IMR-90 (cell line): ENCODE results near the gene LMLN. TPM values are rescaled to one million over a fixed set of nuclear protein-coding genes. Genes with fewer than 3 reads are reported as not detected.

Experiments used
- ATAC-seq: fragments of 200-7000 bp; cut with Tn5 transposase; 2 replicates; pipeline ENCODE4 v1.9.1; 2020; ENCODE audit warnings: low read depth, mild to moderate bottlenecking, moderate library complexity
- BruUV-seq: library from RNA; stranded (reverse); fragments of 400-500 nt; replicated peaks from 2 replicates; lab custom pipeline; 2021; lab: Mats Ljungman, UMichigan
- CTCF ChIA-PET: fragments of 300-600 bp; formaldehyde crosslinking; extraction: SDS; loops from one replicate; lab custom pipeline; 2021; ENCODE audit warnings: antibody characterized with exemption; lab: Yijun Ruan, JAX
- POLR2A ChIA-PET: fragments of 300-600 bp; sonication (Branson Sonifier 250); formaldehyde crosslinking; loops from one replicate; lab custom pipeline; 2022; ENCODE audit warnings: antibody characterized with exemption; ENCODE audit not compliant: unreplicated experiment; lab: Charles Lee
- DNase-seq: peaks from one replicate; pipeline ENCODE4 v3.0.0; 2013
- H2AFZ ChIP-seq: replicated peaks from 2 replicates; pipeline ENCODE3; 2013; ENCODE audit warnings: low read length, mild to moderate bottlenecking; ENCODE audit not compliant: poor library complexity
- H2AK5ac ChIP-seq: 2 replicates; pipeline ENCODE4 v1.6.1; 2013; ENCODE audit warnings: low read depth, low read length, inconsistent platforms
- H2AK9ac ChIP-seq: replicated peaks from 2 replicates; pipeline ENCODE3; 2013; ENCODE audit warnings: mild to moderate bottlenecking, low read depth, low read length, moderate library complexity; ENCODE audit not compliant: poor library complexity
- H2BK120ac ChIP-seq: 2 replicates; pipeline ENCODE4 v1.6.1; 2013; ENCODE audit warnings: low read depth, low read length, inconsistent platforms
- H2BK15ac ChIP-seq: 3 replicates; pipeline ENCODE4 v1.6.1; 2013; ENCODE audit warnings: low read depth, low read length, inconsistent platforms
- H2BK20ac ChIP-seq: 2 replicates; pipeline ENCODE4 v1.6.1; 2013; ENCODE audit warnings: low read depth, mild to moderate bottlenecking, inconsistent platforms, low read length, moderate library complexity
- H2BK5ac ChIP-seq: 2 replicates; pipeline ENCODE4 v1.6.1; 2013; ENCODE audit warnings: mild to moderate bottlenecking, low read depth, low read length, inconsistent platforms; ENCODE audit not compliant: poor library complexity, severe bottlenecking
- H3K14ac ChIP-seq: replicated peaks from 2 replicates; pipeline ENCODE4 v1.6.1; 2013; ENCODE audit warnings: low read depth, low read length, inconsistent platforms
- H3K18ac ChIP-seq: 2 replicates; pipeline ENCODE4 v1.6.1; 2013; ENCODE audit warnings: low read depth, low read length, control low read depth
- H3K23ac ChIP-seq: 2 replicates; pipeline ENCODE4 v1.6.1; 2013; ENCODE audit warnings: low read depth, low read length, inconsistent platforms
- H3K27ac ChIP-seq: 2 replicates; pipeline ENCODE4 v1.5.1; 2013; ENCODE audit warnings: mild to moderate bottlenecking, control low read depth, low read length; ENCODE audit not compliant: insufficient read depth
- H3K27me3 ChIP-seq: 2 replicates; pipeline ENCODE4 v1.6.1; 2013; ENCODE audit warnings: low read length; ENCODE audit not compliant: control insufficient read depth, insufficient read depth
- H3K36me3 ChIP-seq: 2 replicates; pipeline ENCODE4 v1.6.1; 2013; ENCODE audit warnings: low read length, mixed read lengths; ENCODE audit not compliant: control insufficient read depth, insufficient read depth
- H3K4ac ChIP-seq: 2 replicates; pipeline ENCODE4 v1.6.1; 2013; ENCODE audit warnings: low read depth, low read length, inconsistent platforms
- H3K4me1 ChIP-seq: 2 replicates; pipeline ENCODE4 v1.6.1; 2013; ENCODE audit warnings: low read length, mixed read lengths; ENCODE audit not compliant: control insufficient read depth, insufficient read depth
- H3K4me2 ChIP-seq: 2 replicates; pipeline ENCODE4 v1.6.1; 2013; ENCODE audit warnings: low read depth, mild to moderate bottlenecking, control low read depth, low read length, moderate library complexity
- H3K4me3 ChIP-seq: 2 replicates; pipeline ENCODE4 v1.5.1; 2013; ENCODE audit warnings: low read depth, mild to moderate bottlenecking, control low read depth, low read length, moderate library complexity; ENCODE audit not compliant: insufficient read depth
- H3K56ac ChIP-seq: 2 replicates; pipeline ENCODE4 v1.6.1; 2013; ENCODE audit warnings: low read length, inconsistent platforms; ENCODE audit not compliant: insufficient read depth; ENCODE audit errors: extremely low read depth
- H3K79me1 ChIP-seq, 2 experiments: 2 replicates each; pipeline ENCODE4 v1.6.1; 2013; ENCODE audit warnings: low read length in 2 of 2, inconsistent platforms in 1 of 2, low read depth in 1 of 2
- H3K9ac ChIP-seq: 2 replicates; pipeline ENCODE4 v1.6.1; 2013; ENCODE audit warnings: low read depth, low read length, control low read depth
- H3K9me1 ChIP-seq: 2 replicates; pipeline ENCODE4 v1.6.1; 2013; ENCODE audit warnings: low read length, inconsistent platforms; ENCODE audit not compliant: insufficient read depth
- H3K9me3 ChIP-seq: 2 replicates; pipeline ENCODE4 v1.6.1; 2013; ENCODE audit warnings: low read length; ENCODE audit not compliant: control insufficient read depth, insufficient read depth
- H4K20me1 ChIP-seq: 2 replicates; pipeline ENCODE4 v1.6.1; 2013; ENCODE audit warnings: low read length, inconsistent platforms; ENCODE audit not compliant: insufficient read depth
- H4K5ac ChIP-seq: 2 replicates; pipeline ENCODE4 v1.6.1; 2013; ENCODE audit warnings: mild to moderate bottlenecking, low read depth, low read length, control low read depth
- H4K8ac ChIP-seq, 2 experiments: 2 replicates each; pipeline ENCODE4 v1.6.1; 2013; ENCODE audit warnings: low read depth in 2 of 2, low read length in 2 of 2, control low read depth in 1 of 2, inconsistent platforms in 1 of 2
- H4K91ac ChIP-seq: 2 replicates; pipeline ENCODE4 v1.6.1; 2013; ENCODE audit warnings: low read depth, low read length, inconsistent platforms; ENCODE audit not compliant: insufficient read depth
- CEBPB ChIP-seq: IDR thresholded peaks from 2 replicates; pipeline ENCODE4 v1.6.1; 2012; ENCODE audit warnings: low read depth, low read length, improper control_type of control experiment
- MXI1 ChIP-seq: IDR thresholded peaks from 2 replicates; pipeline ENCODE4 v1.6.1; 2012; ENCODE audit warnings: low read depth, mild to moderate bottlenecking, low read length, moderate library complexity, borderline replicate concordance
- NFE2L2 ChIP-seq: fragments of 150-350 bp; IDR thresholded peaks from 2 replicates; pipeline ENCODE4 v1.6.1; 2016; ENCODE audit warnings: low read depth, mild to moderate bottlenecking, low read length
- RAD21 ChIP-seq: IDR thresholded peaks from 2 replicates; pipeline ENCODE4 v1.6.1; 2012; ENCODE audit warnings: low read length, improper control_type of control experiment
- RFX5 ChIP-seq: IDR thresholded peaks from 2 replicates; pipeline ENCODE4 v1.8.0; 2012; ENCODE audit warnings: low read depth, mild to moderate bottlenecking, low read length, moderate library complexity
- WGBS, 2 experiments: methylation state at CpG; one replicate each; pipeline versions ENCODE4 v1.1.5 to v1.1.7; 2013; ENCODE audit warnings: missing lambda C conversion rate in 2 of 2; ENCODE audit not compliant: insufficient read length in 1 of 2; ENCODE audit errors: extremely low coverage in 2 of 2; 5-methylcytosine and 5-hydroxymethylcytosine counted together
- dilution Hi-C: fragments of 300-500 bp; cut with HindIII; formaldehyde crosslinking; loops from one replicate; pipeline ENCODE4 v1.14.3; 2018; ENCODE audit warnings: low sequenced_read_pairs; ENCODE audit not compliant: unreplicated experiment
- in situ Hi-C: fragments of 300-500 bp; cut with MboI; formaldehyde crosslinking; loops from 3 replicates; pipeline ENCODE4 v1.14.3; 2019; ENCODE audit warnings: low sequenced_read_pairs, inconsistent platforms, mixed read lengths
- intact Hi-C: fragments of 100-400 bp; cut with micrococcal nuclease; formaldehyde crosslinking; loops from 2 replicates; pipeline ENCODE4 v1.10.0; 2022
- polyA plus RNA-seq, 3 experiments: library from polyadenylated mRNA; depleted of rRNA; stranded (reverse); fragments of >200 nt; gene quantifications; 2 replicates each; pipeline ENCODE4 v1.2.3, GENCODE V29; 2012; ENCODE audit warnings: low replicate concordance in 1 of 3
- total RNA-seq: library from RNA; depleted of rRNA; stranded (reverse); fragments of >200 nt; gene quantifications from 2 replicates; pipeline ENCODE4 v1.2.3, GENCODE V29; 2012
- TF ChIP-seq, protein P1 (sequence below): conservative IDR thresholded peaks from 2 replicates; pipeline ENCODE4 v1.5.1; 2012; ENCODE audit warnings: mild to moderate bottlenecking, low read depth, low read length, improper control_type of control experiment

Gene LMLN
- total and polyA plus RNA-seq, 2 of the 4 experiments (the other 2 are of a cell fraction) = 3.3 to 3.9 TPM

DNA sequence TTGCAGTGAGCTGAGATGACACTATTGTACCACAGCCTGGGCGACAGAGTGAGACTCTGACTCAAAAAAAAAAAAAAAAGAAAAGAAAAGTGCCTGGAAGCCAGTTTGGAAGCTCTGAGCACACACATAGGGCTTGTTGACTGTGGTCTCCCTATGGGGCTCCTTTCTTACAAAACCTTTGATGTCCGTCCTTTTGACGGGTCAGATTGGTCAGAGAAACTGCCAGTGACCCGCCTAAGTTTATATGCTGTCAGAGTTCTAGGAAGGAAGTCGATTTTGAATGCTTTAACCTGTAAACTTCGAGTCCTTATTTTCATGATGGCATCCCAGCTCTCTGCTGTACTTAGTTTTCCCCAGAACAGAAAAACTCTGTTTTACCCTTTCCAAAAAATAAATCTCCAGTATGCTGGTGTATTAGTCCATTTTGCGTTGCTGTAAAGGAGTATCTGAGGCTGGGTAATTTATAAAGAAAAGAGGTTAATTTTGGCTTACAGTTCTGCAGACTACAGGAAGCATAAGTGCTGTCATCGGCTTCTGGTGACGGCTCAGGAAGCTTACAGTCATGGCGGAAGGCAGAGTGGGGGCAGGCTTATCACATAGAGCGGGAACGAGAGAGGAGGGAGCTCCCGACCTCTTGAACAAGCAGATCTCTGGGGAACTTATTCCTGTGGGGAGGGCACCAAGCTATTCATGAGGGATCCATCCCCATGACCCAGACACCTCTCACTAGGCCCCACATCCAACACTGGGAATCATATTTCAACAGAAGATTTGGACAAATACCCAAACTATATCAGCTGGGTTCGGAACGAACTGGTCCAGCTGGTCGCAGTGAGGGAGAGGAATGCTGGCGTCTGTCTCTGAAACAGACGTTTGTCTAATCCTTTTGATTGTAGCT, 72.3 kb downstream of the LMLN start:
- H3K23ac ChIP-seq = no peak overlapping the region
- H3K27me3 ChIP-seq = no peaks in the 10 kb centered on the region
- 0 out of 2 replicates have a peak, but pooled peaks cover 2% of the 10 kb centered on the region for H3K9me1 ChIP-seq
- 86% methylated on average over 4 of the region's 18 CpGs; no CpG with 5 or more reads in 1 of the 2 experiments for WGBS, 2 experiments
- H3K56ac ChIP-seq = no peak overlapping the region
- ChIA-PET POLR2A (no interaction called here), CTCF (interaction anchor here (0.6 kb wide), 1 partner anchor 12 kb away, joined by 7 read pairs; no protein-coding TSS in a partner anchor)
- intact Hi-C loops (no loop called here), in situ Hi-C loops (no loop called here), dilution Hi-C loops (no loop called here)
- no peak overlapping the region for H3K9ac ChIP-seq
- no peaks in the 10 kb centered on the region for H3K9me3 ChIP-seq
- no peak overlapping the region for H3K4me3 ChIP-seq
- H3K4ac ChIP-seq = no peak overlapping the region
- H2BK120ac ChIP-seq = no peak overlapping the region
- DNase-seq = peak; percentile 4
- H2AFZ ChIP-seq = peak overlapping the region; percentile 68
- no peaks in the 10 kb centered on the region for H3K36me3 ChIP-seq
- H3K27ac ChIP-seq = no peak overlapping the region
- H4K91ac ChIP-seq = no peak overlapping the region
- H4K20me1 ChIP-seq = no peaks in the 10 kb centered on the region
- H4K8ac ChIP-seq = no peak overlapping the region
- no peak overlapping the region for H3K18ac ChIP-seq
- no peak overlapping the region for H2AK5ac ChIP-seq
- H2BK5ac ChIP-seq = no peak overlapping the region
- no peak overlapping the region for H3K14ac ChIP-seq
- no peak overlapping the region for H2BK20ac ChIP-seq
- no peaks in the 10 kb centered on the region for H3K79me1 ChIP-seq
- no TSS peak for BruUV-seq
- no peak for TF ChIP-seq MXI1
- TF ChIP-seq RAD21 = no peak
- TF ChIP-seq, protein P1, sequence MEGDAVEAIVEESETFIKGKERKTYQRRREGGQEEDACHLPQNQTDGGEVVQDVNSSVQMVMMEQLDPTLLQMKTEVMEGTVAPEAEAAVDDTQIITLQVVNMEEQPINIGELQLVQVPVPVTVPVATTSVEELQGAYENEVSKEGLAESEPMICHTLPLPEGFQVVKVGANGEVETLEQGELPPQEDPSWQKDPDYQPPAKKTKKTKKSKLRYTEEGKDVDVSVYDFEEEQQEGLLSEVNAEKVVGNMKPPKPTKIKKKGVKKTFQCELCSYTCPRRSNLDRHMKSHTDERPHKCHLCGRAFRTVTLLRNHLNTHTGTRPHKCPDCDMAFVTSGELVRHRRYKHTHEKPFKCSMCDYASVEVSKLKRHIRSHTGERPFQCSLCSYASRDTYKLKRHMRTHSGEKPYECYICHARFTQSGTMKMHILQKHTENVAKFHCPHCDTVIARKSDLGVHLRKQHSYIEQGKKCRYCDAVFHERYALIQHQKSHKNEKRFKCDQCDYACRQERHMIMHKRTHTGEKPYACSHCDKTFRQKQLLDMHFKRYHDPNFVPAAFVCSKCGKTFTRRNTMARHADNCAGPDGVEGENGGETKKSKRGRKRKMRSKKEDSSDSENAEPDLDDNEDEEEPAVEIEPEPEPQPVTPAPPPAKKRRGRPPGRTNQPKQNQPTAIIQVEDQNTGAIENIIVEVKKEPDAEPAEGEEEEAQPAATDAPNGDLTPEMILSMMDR = no peak
- no peak for TF ChIP-seq NFE2L2
- no peak for TF ChIP-seq CEBPB
- TF ChIP-seq RFX5 = no peak
- H2AK9ac ChIP-seq = no peak overlapping the region
- no peak for ATAC-seq
- H2BK15ac ChIP-seq = no peak overlapping the region
- H3K4me2 ChIP-seq = no peak overlapping the region
- peaks cover 5% of the 10 kb centered on the region; the same call in 1 of the 2 replicates for H3K4me1 ChIP-seq
- no peak overlapping the region for H4K5ac ChIP-seq
